CD4-positive, alpha-beta T cell treated with Interleukin-21 for 1 hour (primary cell): ENCODE results near the gene SMIM9.

Experiments
- DNase-seq: peaks from one replicate; pipeline ENCODE4 v3.0.0-alpha.2; 2020

The SMIM9 gene

DNA sequence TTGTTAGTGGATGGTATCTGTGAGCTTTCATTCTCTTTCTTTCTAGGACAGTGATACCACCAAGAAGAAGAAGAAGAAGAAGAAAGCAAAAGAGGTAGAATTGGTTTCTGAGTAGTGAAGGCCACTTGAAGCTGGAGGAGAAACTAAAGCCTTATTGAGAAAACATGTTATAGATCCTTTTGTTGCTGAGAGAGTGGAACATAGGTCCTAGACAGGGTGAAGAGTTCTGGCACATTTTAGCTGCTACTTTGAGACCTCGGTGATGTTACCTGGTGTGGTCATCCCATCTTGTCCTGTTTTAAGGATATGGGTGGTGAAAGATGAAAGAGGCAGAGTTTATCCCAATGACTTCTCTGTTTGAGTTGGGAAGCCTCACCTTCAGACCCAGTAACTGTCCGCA is 57.7 kb downstream of the SMIM9 start:
- no peak for DNase-seq

DNA sequence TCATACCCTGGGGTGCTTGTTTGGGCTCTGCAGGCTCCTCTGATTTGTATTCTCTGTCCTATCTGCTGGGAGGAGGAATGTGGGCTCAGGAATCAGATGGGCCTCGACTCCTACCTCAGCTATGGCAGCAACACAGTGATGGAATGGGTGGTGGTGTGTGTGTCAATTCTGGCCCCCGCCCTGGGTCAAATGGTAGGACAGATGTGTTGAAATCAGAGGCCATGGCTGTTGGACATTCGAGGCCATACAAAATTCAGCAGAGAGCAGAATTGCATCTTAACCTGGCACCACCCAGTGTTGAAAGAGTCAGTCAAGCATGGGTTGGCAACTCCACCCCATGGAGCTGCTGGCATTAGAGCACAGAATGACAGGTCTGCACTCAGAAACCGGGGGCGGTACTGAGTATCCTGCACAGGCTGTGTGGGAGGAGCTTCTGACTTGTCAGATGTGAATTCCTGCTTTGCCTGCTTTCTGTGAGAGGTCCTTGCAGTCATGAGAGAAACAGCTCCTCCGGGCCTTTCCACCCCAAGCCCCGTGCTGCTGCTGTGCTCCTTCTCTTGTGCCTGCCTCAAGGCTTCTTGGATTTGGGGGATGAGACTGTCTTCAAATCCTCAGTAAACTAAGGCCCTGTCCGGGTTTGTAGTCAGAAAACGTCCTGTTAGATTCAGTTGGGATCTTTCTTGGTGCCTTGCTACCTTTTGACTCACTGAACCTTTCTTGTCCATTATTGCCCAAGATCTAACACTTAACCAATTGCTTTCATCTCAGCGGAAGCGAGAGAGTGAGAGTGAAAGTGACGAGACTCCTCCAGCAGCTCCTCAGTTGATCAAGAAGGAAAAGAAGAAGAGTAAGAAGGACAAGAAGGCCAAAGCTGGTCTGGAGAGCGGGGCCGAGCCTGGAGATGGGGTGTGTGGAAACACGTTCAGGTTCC is 58.8 kb downstream of the SMIM9 start:
- DNase-seq, result no peak

DNA sequence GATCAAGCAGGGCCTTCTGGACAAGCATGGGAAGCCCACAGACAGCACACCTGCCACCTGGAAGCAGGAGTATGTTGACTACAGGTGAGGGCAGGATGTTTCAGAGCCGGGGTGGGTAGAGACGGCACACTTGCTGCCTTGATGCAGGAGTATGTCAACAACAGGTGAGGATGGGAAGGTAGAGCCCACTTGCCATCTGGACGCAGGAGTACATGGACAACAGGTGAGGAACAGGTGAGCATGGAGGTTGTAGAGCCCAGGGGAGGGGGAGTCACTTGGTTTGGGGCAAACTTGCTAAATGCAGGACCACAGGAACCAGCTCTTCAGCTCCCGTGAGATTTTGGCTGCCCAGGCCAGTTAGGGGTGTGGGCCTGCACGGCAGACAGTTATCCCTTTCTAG is 59.8 kb downstream of the SMIM9 start:
- no peak for DNase-seq
